Fibroblast of villous mesenchyme (primary cell): ENCODE results near the gene ATP1B3. TPM values are rescaled to one million over a fixed set of nuclear protein-coding genes. Genes with fewer than 3 reads are reported as not detected.
"Not testable (repeated sequence)": the region's sequence is repeated elsewhere in the genome, so short reads cannot be mapped to it uniquely, and the experiment has no call there.

ENCODE experiments used
- DNase-seq: peaks from one replicate; pipeline ENCODE4 v3.0.0-alpha.2; 2010; ENCODE audit warnings: low read depth
- H3K4me3 ChIP-seq: 2 replicates; pipeline ENCODE4 v1.5.1; 2011; ENCODE audit warnings: low read depth, mild to moderate bottlenecking, low read length
- CTCF ChIP-seq: IDR thresholded peaks from 2 replicates; pipeline ENCODE4 v1.5.1; 2012; ENCODE audit warnings: low read depth, mild to moderate bottlenecking, low read length; ENCODE audit not compliant: insufficient read depth
- total RNA-seq: library from RNA; depleted of rRNA; stranded (reverse); fragments of >200 nt; gene quantifications from 2 replicates; pipeline ENCODE4 v1.2.3, GENCODE V29; 2012

ATP1B3 gene
- total RNA-seq, 1 donor, result 82.5 TPM

GRCh38 chr3:141839389-141839788, 37.1 kb upstream of the ATP1B3 start:
- no peak overlapping the region for H3K4me3 ChIP-seq
- no peak for DNase-seq
- TF ChIP-seq CTCF, result no peak

DNA sequence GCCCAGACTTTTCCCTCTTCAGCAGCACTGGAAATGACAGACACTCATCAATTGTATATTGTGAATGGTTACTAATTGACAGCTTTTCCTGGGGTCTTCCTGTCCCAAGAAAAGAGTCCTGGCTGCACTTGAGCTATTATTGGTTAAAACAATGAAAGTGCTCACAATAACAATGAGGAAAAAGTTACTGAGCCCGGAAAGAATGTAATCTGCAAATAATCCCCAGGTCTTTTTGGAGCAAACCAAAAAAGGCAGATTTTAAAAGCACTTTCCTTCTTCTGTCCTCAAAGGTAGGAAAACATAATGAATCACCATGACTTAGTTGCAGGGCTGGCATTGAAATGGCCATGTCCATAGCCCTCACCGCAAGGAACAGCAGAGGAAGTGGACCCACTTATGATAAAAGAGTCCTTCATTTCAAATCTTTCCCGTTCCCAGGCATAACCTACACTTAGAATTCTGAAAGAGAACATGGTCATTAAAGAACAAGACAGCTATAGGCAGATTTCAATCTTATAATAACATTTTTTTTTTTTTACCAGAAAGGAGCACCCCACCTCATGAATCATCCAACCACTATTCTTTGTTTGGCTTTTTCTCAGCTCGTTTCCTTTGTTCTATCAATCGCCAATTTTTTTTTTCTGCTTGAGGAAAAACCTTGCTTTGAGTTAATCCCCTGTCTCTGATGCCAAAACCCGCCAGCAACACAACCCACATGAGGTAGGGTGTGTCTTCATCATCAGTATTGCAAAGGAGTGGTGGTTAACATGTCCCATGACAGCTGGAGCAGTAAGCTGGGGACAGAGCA, 35.5 kb upstream of the ATP1B3 start:
- TF ChIP-seq CTCF, result no peak
- H3K4me3 ChIP-seq, result no peak overlapping the region
- no peak for DNase-seq

DNA sequence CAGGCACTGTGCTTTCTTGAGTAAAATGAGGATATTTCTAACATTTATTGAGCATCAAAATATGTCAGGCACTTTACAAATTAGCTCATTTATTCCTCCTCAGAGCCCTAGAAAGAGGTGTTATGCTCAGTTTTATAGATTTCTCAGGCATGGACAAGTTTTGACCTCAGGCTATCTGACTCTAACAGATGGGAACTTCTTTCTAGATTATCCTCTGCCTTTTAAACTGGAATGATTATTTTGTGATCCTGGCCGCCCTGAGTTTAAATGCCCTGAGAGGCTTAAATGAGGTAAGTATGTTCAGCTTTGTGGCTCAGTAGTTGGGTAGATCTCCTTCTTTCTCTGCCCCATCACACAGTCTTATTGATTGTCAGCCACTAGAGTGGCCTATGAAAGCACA, 32.3 kb upstream of the ATP1B3 start:
- no peak for DNase-seq
- H3K4me3 ChIP-seq, result no peak overlapping the region
- no peak for TF ChIP-seq CTCF

- H3K4me3 ChIP-seq, result no peak overlapping the region
- DNase-seq, result no peak
- TF ChIP-seq CTCF, result no peak
Observed at GRCh38 chr3:141844812-141845211, 31.6 kb upstream of the ATP1B3 start.

GRCh38 chr3:141845407-141846049, 30.9 kb upstream of the ATP1B3 start:
- no peak overlapping the region for H3K4me3 ChIP-seq
- no peak for DNase-seq
- TF ChIP-seq CTCF, result no peak

DNA sequence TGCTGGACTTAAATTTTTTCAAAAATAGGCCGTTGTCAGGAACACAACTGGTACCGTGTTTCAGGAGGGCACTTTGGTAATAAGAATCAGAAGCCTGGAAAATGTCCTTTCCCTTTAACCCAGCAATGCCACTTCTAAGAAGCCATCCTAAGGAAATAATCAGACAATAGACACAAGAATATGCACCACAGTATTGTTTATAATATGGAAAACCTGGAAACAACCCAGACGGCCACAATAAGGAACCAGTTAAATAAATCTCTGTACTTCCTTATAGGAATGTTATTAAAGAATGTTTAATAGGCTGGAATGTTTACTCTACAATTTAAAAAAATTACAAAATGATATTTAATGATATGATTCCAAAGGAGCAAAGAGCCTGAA, 30.4 kb upstream of the ATP1B3 start:
- TF ChIP-seq CTCF, result no peak
- DNase-seq, result no peak
- no peak overlapping the region for H3K4me3 ChIP-seq

DNA sequence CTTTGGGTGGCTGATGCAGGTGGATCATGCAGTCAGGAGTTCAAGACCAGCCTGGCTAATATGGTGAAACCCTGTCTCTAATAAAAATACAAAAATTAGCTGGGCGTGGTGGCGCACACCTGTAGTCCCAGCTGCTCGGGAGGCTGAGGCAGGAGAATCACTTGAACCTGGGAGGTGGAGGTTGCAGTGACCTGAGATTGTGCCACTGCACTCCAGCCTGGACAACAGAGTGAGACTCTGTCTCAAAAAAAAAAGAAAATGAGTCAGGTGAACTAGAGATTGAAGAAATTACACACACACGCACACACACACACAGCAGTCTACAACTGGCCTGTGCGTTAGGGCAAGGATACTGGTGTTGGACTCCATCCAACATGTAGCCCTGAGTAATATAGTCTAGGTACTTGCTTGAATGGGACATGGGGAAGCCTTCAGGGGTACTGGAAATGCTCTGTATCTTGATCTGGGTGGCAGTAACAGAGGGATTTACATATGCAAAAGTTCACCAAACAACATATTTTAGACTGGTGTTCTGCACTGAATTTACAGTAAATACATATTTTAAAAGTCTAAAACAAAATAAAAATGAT, 28.2 kb upstream of the ATP1B3 start:
- not testable (repeated sequence) for H3K4me3 ChIP-seq, DNase-seq
